ENCODE results near the gene EVI2A.
"Not testable (repeated sequence)": the region's sequence is repeated elsewhere in the genome, so short reads cannot be mapped to it uniquely, and the experiment has no call there.

EVI2A gene, protein sequence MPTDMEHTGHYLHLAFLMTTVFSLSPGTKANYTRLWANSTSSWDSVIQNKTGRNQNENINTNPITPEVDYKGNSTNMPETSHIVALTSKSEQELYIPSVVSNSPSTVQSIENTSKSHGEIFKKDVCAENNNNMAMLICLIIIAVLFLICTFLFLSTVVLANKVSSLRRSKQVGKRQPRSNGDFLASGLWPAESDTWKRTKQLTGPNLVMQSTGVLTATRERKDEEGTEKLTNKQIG

DNA sequence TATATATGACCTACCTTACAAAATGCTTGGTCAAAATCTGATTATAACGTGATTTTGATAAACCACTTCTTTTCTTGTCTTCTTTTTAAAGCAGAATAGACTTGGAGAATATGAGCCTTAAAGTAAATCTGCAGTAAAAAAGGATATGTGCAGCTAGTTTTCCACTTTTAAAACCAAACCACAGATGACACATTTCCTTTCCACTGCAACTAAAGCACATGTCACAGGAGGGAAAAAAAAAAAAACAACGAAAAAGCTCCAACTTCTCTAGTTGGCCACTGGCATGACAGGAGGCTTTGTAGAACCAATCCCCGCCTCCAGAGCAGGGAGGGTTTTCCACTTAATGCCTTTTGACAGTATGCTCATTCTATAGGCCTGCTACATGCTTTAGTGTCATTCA, at the start of gene EVI2A:
EVI2A (minus strand) TSS at position 142 of the 400 bp plus-strand sequence. CDS start 2,609 bp downstream, outside the sequence.
- peak in 39 of 56 donors; percentile 3 to 66 (median 30) for DNase-seq

DNA sequence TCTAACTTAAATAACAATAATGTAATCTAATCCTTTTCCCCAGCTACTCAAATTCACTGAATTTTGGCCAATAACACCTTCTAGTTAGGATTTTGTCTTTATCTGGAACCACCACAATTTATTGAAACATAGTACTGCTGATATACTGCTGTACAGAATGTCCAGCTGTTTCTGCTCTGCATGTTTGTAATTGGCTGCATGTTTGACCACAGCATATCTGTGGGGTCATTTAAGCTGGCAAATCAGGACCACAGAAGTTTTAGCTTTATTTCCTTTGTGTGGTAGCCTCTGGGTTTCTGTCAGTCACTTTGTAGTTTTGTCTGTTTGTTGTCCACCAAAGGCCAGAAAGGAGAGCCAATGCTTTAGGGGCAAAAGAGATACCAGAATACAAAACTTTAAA, 47.8 kb upstream of the EVI2A start:
- DNase-seq: no peak

DNA sequence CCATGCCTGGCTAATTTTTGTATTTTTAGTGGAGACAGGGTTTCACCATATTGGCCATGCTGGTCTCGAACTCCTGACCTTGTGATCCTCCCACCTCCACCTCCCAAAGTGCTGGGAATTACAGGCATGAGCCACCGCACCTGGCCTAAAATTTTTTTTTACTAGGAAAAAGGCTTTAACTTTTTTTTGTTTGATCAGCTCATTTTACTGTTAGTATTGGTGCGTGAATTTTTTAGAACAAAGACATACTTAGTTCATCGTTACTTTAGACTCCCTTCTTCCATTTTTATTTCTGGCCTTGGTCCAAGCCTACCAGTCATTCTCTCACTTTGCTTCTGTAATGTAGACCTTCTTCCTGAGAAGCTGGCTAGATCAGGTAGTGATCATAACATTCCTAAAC, 44.7 kb upstream of the EVI2A start:
- DNase-seq: no peak

DNA sequence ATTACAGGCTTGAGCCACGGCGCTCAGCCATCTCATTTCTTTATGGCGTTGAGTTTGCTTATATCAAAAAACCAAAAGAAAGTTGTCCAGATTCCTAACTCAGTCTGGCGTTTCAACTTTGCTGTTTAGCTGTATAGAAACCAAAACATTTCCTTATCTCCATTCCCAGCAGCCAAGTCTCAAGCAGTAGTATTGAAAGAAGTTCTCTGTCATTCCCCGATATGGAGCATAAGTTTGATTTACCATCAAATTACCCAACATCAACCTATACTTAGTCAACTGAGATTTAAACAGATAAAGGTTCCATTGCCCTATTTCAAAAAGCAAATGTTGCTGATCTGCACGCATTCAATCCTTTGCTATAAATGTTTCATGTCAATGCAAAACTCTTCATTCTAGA, 42.6 kb upstream of the EVI2A start:
- DNase-seq: no peak

DNA sequence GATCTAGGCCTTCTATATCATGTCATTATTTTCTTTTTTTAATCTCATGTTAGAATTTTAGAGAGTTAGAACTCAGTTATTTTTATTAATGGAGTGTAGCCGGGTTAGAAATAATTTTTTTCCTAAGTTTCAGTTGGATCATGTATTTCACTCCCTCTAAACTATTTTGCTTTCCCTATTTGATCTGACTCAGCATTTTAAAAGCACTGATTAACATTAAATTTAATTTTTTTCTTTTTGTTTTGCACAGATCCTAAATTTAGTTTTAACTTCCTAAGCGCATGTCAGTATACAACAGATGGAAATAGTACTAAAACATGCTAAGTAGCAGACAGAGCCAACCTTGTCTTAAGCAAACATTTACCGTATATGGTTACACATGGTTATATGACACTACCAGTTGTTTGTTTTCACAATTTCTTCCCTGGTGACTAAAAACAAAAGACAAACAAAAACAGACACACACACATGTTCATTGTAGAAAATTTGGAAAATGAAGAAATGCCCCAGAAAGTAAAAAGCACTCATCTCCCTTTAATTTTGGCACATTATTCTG, 36.5 kb upstream of the EVI2A start:
- DNase-seq: no peak

DNA sequence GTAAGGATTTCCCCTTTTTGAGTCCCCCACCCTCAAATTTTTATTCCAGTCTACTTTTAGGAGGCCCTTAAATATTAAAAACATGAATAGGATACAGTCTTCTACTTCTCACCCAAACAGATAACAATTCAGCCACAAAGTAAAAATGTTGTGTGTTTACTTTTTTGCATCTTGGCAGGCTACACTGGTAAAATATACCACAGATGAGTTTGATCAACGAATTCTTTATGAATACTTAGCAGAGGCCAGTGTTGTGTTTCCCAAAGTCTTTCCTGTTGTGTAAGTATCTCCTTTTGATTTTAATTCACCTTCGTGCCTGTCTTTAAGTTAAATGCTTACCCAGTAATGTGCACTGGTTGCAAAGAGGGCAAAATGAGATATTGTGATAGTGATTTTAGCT, 35.7 kb upstream of the EVI2A start:
- DNase-seq: no peak

DNA sequence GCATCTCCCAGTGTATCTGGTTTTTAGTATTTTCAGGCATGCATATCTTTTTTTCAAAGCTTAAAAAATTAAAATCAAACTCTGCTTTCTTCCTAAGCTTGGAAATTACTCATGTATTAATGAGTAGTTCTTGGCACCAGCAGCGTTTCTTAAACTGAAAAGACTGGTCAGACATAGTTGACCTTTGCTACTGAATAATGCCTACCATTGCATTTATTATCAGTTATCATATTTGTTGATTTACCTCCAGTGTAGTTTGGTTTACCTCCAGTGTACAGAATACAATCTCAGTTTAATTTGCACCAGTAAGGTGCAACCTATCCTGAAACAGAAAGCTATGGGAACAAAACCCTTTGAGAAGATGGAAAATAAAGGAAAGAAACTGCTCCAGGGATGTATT, 34.5 kb upstream of the EVI2A start:
- DNase-seq: no peak

DNA sequence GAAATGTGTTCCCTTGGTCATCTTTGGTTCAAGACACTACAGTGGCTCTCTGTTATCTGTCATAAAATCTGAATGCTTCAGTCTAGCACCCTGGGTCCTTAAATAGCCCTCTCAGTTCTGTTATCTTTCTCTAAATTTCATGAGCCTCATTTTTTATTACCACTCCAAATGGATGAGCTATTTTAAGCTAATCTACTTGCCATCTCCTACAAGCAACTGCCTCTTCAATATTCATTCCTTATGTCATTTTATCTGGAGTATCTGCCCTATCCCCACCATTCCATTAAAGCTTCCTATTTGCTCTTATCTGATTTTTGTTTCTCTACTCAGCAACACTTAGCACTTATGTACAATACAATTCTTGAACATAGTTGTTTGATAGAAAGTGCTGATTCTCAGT, 28.0 kb upstream of the EVI2A start:
- no peak for DNase-seq

DNA sequence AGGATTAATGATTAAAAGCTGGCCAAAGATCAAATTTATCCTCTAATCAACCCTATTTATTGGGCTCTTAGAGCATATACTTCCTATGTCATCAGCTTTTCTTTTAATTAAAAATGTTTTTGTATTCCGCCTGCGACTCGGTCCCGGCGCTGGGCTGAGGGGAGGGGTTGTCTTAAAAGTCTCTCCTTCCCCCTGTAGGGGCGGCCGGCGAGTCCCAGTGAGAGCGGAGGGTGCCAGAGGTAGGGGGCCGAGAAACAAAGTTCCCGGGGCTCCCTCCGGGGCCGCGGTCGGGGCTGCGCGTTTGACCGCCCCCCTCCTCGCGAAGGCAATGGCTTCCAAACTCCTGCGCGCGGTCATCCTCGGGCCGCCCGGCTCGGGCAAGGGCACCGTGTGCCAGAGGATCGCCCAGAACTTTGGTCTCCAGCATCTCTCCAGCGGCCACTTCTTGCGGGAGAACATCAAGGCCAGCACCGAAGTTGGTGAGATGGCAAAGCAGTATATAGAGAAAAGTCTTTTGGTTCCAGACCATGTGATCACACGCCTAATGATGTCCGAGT, 23.8 kb upstream of the EVI2A start:
- not testable (repeated sequence) for DNase-seq

DNA sequence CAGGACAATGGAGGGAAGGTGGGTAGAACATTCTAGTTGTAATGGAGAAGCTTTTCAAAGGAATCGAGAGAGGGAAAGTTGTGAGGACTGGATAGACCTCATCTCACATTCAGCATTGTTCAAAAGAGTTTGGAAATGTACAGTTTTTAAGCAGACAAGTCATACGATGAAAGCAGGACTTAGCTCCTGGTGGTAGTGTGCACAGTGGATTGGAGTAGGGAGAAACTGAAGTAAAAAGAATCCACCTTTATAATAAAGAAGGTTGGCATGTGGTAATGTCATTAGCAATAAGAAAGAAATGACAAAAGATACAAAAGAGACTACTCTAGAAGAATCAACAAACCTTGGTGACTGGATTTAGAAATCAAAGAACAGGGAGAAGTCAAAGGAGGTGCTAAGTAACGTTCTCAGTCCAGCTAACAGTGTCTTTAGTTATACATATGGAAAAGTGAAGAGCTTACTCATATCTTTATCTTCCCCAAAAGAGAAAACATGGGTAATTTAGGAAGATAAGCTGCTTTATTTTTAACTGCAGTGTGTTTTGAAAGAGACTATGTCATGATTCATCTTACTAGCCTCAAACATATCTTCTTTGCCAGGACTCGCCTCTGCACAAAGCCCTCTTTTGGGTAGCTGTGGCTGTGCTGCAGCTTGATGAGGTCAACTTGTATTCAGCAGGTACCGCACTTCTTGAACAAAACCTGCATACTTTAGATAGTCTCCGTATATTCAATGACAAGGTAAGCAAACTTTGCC, 18.7 kb upstream of the EVI2A start:
- DNase-seq: peak in 1 of 56 donors; percentile 29

DNA sequence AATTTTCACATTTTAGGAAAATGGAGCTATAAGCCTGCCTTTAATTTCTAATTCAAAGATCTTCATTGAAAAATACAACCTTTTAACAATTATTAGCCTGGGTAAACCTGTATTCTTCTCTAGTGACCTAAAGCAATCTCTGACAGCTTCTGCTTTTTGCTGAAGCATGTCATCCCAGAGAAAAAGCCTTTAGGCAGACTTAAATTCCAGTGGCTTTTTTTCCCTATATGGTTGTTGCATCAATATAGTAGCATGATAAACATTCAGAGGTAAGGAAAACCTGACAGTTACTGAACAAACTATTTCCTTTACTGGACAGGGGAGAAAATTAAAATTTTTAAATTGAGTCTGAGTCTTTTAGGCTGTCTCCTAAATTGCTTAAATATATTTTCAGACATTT, 7.8 kb upstream of the EVI2A start:
- DNase-seq: no peak

DNA sequence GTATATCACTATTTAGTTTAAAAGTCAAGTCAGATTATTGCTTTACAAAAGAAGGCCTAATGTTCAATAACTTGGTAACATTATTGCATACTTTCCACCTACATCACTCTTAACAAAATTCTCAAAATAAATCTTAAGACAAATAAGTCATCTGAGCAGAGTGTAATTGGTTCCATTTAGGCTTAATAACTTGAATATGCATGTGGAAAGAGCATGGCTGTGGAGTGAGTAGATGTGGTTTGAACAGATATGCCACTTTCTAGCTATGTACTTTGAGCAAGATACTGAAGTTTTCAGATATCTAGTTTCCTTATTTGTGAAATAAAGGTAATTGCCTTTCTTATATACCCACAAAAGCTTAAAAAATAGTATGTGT, 6.7 kb upstream of the EVI2A start:
- DNase-seq: no peak

DNA sequence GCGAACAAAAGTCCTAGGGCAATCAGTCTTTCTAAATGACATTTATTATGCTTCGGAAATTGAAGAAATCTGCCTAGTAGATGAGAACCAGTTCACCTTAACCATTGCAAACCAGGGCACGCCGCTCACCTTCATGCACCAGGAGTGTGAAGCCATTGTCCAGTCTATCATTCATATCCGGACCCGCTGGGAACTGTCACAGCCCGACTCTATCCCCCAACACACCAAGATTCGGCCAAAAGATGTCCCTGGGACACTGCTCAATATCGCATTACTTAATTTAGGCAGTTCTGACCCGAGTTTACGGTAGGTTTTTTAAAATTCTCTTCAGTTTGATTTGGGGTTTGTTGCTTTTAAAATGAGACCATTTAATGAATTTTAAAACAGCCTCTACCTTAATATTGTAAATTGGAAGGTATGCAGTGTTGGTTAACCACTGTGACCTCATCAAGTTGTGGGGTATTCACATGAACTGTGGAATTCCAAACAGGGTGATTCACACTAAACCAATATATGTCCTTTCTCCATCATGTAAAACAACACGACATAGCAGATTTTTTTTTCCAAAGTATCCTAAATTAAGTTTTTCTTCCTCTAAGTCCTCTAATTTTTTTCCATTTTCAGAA, 6.2 kb upstream of the EVI2A start:
- no peak for DNase-seq

DNA sequence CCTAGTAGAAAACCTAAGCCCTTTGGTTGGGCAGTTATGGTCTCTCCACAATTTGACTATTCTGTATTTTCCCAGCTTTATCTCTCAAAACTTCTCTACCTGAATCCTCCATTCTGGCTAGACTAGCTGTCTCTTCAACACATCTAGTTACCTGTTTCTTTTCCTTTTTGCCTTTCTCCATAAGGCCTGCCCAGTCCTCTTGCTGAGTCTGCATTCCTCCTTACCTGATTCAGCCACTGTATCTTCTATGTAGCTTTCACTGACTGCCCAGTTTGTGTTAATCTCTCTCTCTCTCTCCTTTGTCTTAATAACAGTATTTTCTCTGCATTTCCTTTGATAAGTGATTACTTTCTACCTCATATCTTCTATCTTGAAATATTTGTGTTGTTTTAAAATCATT, 2.1 kb upstream of the EVI2A start:
- no peak for DNase-seq

DNA sequence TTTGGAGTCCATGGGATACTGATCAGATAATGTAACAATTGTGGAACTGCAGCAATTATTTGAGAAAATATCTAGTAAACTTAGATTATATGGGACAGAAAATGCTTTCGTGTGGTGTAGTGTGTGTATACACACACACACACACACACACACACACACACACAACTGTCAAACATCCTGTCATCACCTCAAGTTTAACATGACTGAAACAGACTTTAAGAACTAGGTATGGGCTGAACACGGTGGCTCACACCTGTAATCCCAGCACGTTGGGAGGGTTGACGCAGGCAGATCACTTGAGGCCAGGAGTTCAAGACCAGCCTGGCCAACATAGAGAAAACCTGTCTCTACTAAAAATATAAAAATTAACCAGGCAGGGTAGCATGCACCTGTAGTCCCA, 544 bp upstream of the EVI2A start:
- DNase-seq: peak in 1 of 56 donors; percentile 3

DNA sequence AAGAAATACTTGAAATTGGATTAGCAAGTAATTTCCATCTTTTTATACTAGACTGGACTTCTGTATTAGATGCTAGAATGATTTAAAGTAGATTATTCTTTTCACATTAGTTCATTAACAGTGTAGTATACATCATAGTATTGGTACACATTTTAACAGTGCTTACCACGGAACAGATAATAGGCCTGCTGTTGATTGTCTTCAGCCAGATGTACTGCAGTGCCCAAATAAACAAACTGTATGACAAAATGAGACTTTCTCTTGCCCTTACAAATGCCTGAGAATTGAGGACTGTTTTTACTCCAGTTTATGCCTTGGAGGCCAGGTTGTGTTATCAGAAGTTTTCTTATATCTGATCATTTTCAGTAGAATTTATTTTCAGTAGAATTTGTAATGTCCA, 631 bp downstream of the EVI2A start:
- peak in 3 of 56 donors; percentile 2 to 12 (median 6) for DNase-seq

DNA sequence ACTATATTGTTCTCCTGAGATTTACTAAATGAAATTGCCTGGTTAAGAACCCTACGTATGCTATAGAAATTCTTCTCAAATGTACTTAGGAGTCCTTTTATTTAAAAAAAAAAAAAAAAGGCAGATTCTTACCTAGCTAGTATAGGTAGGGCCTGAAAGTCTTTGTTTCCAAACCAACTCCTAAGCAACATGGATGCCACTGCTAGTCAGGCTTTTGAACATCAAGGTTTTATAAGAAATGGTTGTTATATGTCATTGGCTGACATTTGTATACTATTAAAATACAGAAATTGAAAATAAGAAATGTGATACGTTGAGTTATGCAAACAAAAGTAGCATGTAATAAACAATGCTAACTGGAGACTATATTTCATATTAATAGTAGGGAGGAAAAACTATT, 1.2 kb downstream of the EVI2A start:
- DNase-seq: no peak

DNA sequence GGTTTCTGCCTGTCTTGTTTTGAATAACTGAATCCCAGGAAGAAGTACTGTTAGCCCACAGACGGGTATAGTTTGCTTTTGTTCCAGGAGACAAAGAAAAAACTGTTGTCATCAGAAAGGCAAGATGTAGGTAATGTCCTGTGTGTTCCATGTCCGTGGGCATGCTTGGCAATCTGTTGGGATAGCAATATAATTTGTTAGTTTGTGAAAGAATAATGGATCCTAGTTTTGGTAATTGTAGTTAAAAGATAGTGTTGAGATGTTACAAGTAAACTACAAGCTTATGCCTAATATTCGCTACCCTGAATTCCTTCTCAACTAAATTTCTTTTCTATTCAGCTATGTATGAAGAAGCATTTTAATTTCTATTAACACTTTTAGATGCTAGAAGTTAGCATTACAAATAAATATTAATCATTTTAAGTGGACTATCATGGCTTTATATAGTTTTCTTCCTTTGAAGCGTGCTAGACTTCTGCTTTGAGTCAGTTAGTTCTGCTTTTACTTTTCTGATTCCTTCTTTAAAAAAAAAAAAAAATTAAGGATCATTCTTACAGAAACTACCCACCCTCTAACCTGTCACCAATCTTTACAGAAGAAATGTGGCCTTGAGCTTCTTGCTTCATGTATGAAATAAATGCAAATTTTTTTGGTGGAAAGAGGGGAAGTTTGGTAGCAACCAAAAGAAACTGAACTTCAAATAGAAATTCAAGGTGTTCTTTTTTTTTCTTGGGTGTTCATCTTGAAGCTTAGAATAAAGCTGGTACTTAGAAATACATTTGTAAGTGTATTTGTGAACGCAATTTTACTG, 2.4 kb downstream of the EVI2A start:
- peak in 2 of 56 donors; percentile 15 to 28 for DNase-seq

DNA sequence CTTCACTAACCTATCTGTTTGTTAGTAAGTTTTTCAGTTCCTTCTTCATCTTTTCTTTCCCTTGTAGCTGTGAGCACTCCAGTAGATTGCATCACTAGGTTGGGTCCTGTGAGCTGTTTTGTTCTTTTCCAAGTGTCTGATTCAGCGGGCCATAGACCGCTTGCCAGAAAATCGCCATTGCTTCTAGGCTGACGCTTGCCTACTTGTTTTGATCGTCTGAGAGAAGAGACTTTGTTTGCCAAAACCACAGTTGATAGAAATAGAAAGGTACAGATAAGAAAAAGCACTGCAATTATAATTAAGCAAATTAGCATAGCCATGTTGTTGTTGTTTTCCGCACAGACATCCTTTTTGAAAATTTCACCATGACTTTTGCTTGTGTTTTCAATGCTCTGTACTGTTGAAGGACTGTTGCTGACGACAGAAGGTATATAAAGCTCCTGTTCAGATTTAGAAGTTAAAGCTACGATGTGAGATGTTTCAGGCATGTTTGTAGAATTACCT, 3.1 kb downstream of the EVI2A start:
- peak in 47 of 56 donors; percentile 15 to 79 (median 56) for DNase-seq

DNA sequence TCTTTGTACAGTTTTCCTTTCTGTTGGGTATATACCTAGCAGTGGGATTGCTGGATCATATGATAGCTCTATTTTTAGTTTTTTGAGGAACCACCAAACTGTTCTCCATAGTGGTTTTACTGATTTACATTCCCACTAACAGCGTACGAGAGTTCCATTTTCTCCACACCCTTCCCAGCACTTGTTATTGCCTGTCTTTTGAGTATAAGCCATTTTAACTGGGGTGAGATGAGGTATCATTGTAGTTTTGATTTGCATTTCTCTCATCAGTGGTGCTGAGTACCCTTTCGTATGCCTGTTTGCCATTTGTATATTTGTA, 6.7 kb downstream of the EVI2A start:
- no peak for DNase-seq
